Posterior vena cava (tissue), 2 donors: Measurements from ENCODE around the gene C12orf60. TPM values are rescaled to one million over a fixed set of nuclear protein-coding genes. Genes with fewer than 3 reads are reported as not detected.

Source experiments
- DNase-seq: peaks from one replicate; pipeline ENCODE4 v3.0.0-alpha.2; 2020; ENCODE audit warnings: low spot score
- intact Hi-C, 2 donors: fragments of 100-400 bp; cut with DNase I; formaldehyde crosslinking; loops; one replicate each; pipeline versions ENCODE4 v1.14.1 to v1.14.2; 2022 to 2023
- total RNA-seq, 2 donors: library from RNA; stranded (reverse); fragmentation: NEBNext Ultra II Directional; extraction: Animal tissue kit (Norgen Biotek cat#: 25700); gene quantifications; one replicate each; pipeline ENCODE4 v1.2.1, GENCODE V29; 2021
- donor health status: DM: yes; HTN: yes; CAD: no.
- donor health status: DM: yes; HTN: yes; CAD: no.

The C12orf60 gene
- total RNA-seq, 2 donors from 2014 or later: 0.62 to 0.74 TPM

DNA sequence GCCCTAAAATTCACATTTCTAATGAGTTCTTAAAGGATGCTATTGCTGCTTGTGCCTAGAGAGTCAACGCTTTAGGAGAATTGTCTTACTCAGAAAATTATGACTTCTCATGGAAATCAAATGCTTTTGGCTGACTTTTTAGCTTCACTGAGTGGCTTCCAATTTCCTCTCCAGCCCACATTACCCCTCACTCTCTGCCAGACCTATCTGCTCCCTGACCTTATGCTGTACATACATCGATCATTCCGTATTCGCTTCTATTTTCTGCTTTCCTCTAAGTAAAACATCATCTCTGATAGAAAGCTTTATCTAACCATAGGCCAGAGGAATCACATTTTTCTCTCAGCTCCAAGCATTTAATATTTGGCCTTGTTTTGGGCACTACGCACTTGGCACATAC is 23.0 kb downstream of the C12orf60 start:
- intact Hi-C loops: no loop called here

DNA sequence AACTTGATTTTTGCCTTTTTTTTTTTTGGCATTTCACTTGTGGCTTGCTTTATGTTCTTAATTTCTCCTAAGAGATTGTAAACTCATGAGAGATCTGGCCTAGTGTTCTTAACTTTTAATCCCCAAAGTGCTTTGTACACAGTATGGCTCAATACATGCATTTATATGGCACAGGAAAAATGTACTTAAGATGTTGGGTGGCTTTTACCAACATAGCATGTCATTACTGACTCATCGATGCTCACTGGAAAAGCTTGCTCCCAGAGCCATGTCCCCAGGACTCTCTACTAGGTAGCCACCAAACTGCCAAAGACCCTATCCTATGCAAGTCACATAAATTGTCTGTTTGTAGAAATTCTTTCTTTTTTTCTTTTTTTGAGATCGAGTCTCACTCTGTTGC is 23.6 kb downstream of the C12orf60 start:
- intact Hi-C loops: no loop called here
- no peak for DNase-seq

More for the DNA sequence above, 23.0 kb downstream of the C12orf60 start:
- no peak for DNase-seq

DNA sequence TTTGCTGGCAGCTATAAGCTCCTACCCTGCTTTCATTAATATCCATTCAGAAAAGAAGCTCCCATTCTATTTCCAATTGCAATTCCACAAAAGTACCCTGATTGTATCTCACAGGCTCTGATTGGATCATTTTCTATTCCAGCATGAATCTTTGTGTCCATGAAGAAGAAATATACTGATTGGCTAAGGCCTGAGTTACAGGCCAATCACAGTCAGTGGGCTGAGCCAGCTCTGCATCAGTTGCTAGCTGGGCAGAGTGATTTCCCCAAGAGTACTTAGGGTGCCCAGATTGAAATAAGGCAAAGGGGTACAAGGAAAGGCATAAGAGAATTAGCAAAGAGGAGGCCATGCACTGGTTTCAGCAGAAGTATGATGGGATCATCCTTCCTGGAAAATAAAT is 25.4 kb downstream of the C12orf60 start:
- DNase-seq: no peak
- intact Hi-C loops: no loop called here

DNA sequence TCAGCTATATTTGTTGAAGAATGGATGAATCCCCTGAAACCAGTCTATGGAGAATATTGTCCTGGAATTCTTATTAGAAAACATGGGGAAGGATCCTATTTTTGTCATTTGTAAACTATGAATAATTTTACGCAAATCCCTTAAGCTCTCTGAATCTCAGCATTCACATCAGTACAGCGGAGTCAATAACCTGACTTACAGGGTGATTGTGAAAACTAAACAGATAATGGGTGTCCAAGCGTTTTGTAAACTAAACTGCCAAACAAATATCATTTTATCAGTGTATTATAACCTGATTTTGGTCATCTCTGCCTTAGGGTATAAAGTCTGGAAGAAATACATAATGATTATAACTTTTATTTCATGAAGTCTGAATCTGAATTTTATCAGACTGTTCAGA is 29.9 kb downstream of the C12orf60 start:
- intact Hi-C loops: no loop called here

DNA sequence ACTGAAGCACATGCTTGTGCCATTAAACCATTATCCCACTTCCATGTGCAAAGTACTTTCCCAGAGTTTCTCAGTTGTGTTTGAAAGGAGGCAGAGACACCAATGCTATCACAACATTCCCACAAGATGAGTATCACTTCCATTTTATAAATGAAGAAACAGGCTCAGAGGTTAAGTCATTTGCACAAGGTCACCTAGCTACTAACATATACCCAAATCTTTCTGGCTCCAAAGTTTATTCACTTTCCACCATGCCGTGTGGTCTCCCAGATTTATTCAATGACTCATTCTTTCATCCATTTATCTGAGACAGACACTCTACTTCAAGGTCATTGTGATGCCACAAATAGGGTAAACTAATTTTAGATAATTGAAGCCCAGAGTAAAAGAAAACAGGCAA is 30.5 kb downstream of the C12orf60 start:
- no peak for DNase-seq
- intact Hi-C loops: no loop called here

More for the DNA sequence above, 29.9 kb downstream of the C12orf60 start:
- no peak for DNase-seq

DNA sequence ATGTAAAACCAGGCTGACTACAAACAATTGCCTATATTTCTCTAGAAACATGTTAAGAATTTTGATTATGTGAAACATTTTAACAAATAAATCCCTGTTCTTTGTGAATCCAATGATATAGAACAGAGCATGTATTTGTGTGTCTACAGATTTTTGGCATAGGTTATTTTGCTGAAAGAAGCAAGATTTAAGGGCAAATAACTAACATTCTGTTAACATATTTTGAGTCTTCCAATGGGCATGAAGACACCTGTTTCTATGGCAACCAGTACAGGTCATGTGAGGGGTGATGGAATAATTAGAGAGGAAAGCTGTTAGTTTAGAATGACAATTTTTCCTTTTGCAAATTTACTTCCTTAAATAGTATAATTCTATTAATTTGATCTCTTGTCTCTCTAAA is 31.0 kb downstream of the C12orf60 start:
- intact Hi-C loops: no loop called here

DNA sequence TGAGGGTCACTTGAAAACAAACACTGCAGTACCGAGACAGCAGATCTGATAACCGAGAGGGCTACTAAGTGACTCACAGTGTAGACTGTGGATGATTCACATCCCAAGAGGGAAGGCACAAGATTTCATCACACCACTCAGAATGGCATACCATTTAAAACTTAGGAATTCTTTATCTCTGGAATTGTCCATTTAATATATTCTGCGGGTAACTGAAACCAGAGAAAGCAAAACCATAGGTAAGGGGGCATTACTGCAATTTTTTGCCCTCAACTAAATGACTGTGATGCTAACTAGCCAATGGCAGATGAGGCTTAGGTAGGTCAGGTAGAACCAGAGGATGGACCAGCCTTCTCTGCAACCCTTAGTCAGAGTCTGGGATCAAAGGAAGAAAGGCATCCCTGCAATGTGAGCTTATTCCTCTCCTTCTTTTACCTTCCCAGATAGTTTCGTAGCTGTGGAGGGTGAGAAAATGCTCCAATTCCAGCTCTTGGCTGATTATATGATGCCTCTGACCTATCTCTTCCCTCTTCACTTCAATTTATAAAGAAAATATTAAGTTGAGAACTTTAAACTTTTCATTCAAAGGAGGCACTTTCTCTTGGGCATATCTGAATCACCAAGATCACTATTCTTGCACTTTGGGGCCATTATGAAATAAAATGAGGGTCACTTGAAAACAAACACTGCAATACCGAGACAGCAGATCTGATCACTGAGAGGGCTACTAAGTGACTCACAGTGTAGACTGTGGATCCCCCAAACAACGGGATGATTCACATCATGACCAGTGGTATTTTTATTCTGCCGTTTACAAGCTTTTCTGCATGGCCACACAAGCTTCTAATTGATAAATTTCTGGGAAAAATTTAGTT is 33.1 kb downstream of the C12orf60 start:
- intact Hi-C loops: no loop called here
- DNase-seq: no peak

More for the DNA sequence above, 31.0 kb downstream of the C12orf60 start:
- DNase-seq: no peak

DNA sequence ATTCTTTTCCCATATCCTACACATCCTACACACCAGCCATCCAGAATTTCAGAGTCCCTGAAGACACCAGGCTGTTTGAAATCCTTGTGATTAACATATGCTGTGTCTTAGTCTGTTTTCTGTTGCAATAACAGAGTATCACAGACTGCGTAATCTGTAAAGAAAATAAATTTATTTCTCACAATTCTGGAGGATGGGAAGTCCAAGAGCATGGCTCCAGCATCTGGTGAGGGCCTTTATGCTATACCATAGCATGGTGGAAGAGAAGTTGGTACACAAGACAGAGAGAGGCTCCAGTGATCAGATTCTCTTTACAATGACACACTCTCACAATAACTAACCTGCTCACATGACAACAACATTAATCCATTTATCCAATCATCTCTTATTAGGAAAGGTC is 35.8 kb downstream of the C12orf60 start:
- intact Hi-C loops: no loop called here
- DNase-seq: no peak

DNA sequence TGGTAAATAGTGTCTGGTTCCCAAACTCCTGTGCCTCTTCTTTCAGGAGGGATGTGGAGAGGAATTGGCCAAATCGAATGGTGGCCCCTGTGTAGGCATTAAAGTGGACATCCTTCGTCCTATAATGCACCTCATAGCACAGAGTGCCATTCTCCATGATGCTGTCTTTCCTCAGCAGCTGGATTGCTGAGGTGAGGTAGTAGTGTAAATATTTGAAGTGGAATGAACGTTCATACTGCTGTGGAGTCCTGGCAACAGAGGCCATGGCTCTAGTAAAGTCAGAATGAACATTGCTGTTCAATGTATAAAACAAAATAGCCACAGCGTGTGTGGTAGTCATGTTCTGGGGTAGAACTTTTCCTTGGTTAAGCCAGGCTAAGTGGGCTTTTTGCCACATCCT is 37.1 kb downstream of the C12orf60 start:
- no peak for DNase-seq
- intact Hi-C loops: loop anchor here (2.0 to 10.0 kb wide), 3 partner anchors 52 to 424 kb away; no protein-coding TSS in a partner anchor

DNA sequence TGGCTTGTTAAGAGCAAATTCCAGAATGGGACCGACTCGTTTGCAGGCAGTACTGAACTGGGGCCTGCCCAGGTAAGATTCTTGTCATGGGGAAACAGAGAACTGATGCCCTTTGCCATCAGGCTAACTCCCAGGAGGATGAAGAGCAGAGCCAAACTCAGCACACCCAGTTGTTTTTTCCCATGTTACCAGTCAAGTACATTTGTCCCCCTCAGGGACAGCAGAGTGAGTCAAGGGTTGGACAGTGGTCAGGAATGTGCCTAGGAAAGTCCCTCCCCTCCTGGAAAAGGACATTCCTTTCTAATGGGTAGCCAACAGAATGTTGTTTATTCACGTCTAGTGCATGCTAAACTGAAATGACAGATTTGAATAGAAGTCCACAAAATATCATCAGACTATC is 38.3 kb downstream of the C12orf60 start:
- intact Hi-C loops: loop anchor here (2.0 to 10.0 kb wide), 3 partner anchors 51 to 423 kb away; no protein-coding TSS in a partner anchor

DNA sequence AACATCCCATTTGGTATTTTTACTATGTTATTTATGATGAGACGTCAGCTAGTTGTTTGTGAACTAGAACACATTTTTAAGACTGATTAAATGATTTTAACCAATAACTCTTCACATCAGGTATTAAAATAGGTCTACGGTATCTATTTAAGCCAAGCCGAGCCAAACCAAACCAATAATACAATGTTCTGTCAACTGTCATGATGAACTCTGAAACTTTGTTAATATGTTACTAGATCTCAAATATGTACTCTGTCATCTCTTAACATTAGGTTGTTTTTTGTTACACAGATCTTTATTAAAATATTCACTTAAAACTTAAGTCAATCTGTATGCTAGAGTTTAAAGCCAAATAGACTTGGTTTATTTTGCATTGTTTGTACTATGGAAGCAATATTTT is 38.8 kb downstream of the C12orf60 start:
- intact Hi-C loops: loop anchor here (5.0 to 10.0 kb wide), 2 partner anchors 155 to 422 kb away; no protein-coding TSS in a partner anchor
- no peak for DNase-seq

More for the DNA sequence above, 38.3 kb downstream of the C12orf60 start:
- peak; percentile 83 for DNase-seq

DNA sequence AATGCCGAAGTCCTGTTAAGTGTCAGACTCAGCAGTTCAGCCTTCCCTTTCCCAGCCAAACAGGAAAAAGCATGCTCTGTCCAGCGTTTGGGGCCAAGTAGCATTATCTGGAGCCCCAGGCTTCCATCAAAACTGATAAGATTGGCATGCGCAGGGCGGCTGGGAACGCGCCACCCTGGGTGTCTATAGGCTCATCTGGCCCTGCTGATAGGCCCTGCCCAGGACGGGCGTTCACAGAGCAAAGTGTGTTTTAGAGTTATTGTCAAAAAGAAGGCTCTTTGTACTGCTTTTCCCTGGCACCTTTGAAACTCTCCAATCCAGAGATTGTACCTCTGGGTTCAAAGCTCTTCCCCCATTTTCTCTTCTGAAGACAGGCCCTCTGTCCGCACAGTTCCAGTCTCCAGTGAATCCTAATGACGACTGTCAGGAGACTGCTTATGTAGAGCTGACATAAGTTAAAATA is 40.0 kb downstream of the C12orf60 start, which contains the start of gene ART4:
ART4 (minus strand) TSS at position 102 of the 463 bp plus-strand sequence. CDS start 413 bp downstream, outside the sequence.
- intact Hi-C loops: loop anchor here (5.0 to 10.0 kb wide), 2 partner anchors 154 to 421 kb away; no protein-coding TSS in a partner anchor
- peak; percentile 83 for DNase-seq

DNA sequence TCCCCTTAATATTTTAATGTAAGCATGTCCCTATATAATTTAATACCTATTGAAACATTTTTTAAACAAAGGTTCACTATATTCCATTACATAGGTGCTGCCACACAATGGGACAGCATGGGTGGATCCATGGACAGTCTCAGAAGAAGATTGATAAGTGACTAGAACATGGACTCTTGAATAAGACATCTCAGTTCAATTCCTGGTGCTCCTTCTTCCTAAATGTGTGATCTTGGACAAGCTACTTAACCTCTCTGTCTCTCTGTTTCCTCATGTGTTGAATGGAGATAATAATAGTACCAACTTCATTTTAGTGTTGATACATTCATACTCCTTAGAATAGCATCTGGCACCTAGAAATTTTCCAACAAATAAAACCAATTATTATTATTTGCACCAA is 40.9 kb downstream of the C12orf60 start:
- intact Hi-C loops: loop anchor here (5.0 to 10.0 kb wide), 2 partner anchors 153 to 420 kb away; no protein-coding TSS in a partner anchor
- no peak for DNase-seq

DNA sequence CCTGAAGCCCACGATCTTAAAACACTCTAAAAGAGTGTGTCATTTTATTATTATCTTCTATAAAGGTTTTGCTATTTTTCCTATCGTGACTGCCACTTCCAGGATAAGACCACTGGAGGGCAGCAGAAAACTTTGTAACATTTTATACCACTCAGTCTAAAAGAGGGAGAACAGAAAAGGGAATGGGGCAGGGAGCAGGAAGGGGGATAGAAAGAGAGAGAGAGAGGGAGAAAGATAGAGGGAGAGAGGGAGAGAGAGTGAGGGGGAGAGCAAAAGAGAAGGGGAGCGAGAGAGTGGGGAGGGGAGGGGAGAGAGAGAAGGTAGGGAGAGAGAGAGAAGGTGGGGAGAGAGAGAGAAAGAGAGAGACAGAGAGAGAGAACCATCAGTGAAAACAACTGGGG is 41.9 kb downstream of the C12orf60 start:
- intact Hi-C loops: loop anchor here in 1 of 2 donors (5.0 to 10.0 kb wide), 4 partner anchors 47 to 419 kb away; partner anchors contain the start of gene RERG
- DNase-seq: no peak

DNA sequence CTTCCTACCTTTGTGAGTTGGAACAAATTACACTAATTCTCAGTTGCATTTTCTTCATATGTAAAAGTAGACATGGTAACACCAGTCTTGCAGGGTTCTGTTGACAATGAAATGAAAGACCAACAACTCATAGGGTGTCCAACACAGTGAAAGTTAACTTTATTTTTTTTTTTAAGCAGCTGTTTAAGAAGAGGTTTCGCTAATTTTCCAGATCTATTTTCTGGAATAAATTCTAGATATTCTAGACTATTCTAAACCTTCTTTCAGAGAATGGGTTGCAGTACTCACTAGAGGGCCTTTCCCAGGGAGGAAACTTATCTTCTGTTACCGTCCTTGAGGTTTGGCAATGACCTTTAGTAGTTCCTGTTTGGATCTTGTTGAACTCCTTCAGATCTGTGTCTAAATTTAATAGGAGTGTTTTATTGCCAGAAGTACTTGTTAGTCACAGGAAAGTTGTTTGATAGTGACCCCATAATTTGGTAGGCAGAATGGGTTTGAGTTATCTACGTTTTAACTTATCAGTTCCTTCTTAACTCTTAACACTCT is 42.6 kb downstream of the C12orf60 start:
- no peak for DNase-seq
- intact Hi-C loops: loop anchor here in 1 of 2 donors (5.0 to 10.0 kb wide), 4 partner anchors 46 to 419 kb away; partner anchors contain the start of gene RERG

DNA sequence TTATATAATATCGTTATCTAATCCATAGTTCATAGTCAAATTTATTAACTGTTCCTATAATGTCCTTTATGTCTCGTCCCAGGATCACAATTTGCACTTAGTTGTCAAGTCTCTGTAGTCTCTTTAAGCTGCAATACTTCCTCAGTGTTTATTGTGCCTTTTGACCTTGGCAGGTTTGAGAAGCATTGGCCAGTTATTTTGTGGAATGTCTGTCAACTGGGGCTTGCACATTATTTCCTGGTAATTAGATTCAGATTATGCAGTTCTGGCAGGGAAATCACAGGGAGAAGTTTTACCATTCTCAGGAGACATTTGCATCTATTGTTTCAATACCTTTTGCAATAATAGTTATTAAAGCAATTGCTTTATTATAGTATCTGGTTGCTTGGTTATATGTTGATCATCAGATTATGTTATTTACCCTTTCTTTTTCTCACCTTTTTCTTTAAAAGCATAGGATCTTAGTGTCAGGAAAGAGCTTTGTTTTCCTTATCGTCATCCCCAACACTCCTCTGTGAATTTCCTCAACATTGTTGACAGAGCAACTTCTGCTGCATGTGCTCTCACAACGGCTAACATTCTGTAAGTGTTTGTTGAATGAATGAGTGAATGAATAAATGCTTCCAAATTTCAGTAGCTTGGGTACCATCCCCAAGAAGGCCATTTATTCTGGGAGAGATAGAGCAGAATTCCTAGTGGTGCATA is 43.6 kb downstream of the C12orf60 start:
- no peak for DNase-seq
- intact Hi-C loops: loop anchor here in 1 of 2 donors (5.0 to 10.0 kb wide), 4 partner anchors 45 to 418 kb away; partner anchors contain the start of gene RERG

DNA sequence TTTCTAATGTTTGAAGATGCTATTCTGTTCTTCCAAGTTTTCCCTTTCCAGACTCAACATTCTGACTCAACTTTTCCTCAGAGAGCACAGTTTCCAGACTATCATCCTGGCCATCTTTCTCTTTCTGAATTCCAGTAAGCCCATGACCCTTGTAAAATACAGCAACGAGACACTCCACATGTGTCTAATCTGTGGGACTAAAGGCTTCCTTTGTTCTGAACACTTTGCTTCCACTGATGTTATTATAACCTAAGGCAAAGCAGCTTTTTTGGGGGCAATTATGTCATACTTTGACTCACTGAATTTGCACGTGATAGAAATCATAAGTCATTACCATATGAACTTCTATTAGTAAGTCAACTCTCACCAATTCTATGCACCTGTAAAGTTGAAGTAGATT is 46.2 kb downstream of the C12orf60 start:
- DNase-seq: no peak
- intact Hi-C loops: loop anchor here in 1 of 2 donors (5.0 to 10.0 kb wide), 4 partner anchors 43 to 415 kb away; partner anchors contain the start of gene RERG

DNA sequence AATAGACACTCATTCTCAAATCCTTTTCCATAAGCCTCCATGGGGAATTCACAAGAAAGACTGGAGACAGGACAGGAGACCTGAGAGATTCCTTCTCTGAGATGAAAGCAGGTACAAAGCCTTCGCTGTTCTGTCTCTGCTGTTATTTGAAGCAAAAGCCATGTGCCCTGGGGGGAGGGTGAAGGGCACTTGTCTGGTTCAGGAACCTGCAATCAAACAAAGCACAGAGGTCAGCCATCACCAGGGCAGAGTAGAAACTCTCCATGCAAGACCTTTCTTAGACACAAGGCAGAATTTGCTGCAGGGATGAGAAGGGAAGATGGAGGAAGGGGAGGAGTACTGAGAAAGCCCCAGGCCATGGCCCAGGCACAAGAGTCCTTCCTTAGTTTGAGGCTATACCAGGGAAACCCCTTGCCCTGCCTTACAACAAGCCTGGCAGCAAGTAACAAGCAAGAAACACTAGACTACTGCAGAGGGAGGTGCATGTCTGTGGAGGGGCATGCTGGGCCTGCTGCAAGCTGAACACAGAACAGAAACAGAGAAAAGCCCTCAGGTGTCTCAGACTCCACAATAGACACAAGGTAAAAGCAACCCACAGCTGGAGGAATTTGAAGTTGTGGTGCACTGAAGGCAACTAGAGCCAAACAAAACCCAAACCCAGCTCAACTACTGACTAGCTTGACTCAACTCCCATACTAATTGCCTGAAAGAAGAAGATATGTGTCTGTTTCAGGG is 47.6 kb downstream of the C12orf60 start:
- intact Hi-C loops: no loop called here
- no peak for DNase-seq
